ENCODE results near the gene GPC6.

- TF ChIP-seq, protein P1, sequence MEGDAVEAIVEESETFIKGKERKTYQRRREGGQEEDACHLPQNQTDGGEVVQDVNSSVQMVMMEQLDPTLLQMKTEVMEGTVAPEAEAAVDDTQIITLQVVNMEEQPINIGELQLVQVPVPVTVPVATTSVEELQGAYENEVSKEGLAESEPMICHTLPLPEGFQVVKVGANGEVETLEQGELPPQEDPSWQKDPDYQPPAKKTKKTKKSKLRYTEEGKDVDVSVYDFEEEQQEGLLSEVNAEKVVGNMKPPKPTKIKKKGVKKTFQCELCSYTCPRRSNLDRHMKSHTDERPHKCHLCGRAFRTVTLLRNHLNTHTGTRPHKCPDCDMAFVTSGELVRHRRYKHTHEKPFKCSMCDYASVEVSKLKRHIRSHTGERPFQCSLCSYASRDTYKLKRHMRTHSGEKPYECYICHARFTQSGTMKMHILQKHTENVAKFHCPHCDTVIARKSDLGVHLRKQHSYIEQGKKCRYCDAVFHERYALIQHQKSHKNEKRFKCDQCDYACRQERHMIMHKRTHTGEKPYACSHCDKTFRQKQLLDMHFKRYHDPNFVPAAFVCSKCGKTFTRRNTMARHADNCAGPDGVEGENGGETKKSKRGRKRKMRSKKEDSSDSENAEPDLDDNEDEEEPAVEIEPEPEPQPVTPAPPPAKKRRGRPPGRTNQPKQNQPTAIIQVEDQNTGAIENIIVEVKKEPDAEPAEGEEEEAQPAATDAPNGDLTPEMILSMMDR (IDR thresholded peaks at IDR 0.05; ENCODE audit: extremely low read depth in 1 of 2, insufficient read depth in 1 of 2, low read depth in 1 of 2, low read length in 2 of 2) = no peak
- TF ChIP-seq POLR2A (IDR thresholded peaks at IDR 0.05; ENCODE audit: low read depth, low read length) (no peak), POLR2AphosphoS5 (IDR thresholded peaks at IDR 0.05; ENCODE audit: insufficient read depth, low read depth, low read length) (no peak), FOS (IDR thresholded peaks at IDR 0.05; ENCODE audit: borderline replicate concordance, insufficient read depth, low read length) (no peak), EZH2 (IDR thresholded peaks at IDR 0.05; ENCODE audit: borderline replicate concordance, low read depth, low read length, severe bottlenecking) (no peak), JUN (IDR thresholded peaks at IDR 0.05; ENCODE audit: borderline replicate concordance, insufficient read depth, insufficient read length, low read depth) (no peak), MYC (IDR thresholded peaks at IDR 0.05; ENCODE audit: low read depth, low read length) (no peak), MAX (IDR thresholded peaks at IDR 0.05; ENCODE audit: insufficient read depth, insufficient read length) (no peak)
Observed at GRCh38 chr13:93947651-93948050, 721.0 kb downstream of the GPC6 start.

Data from endothelial cell of umbilical vein (primary cell).